GM18873 (cell line): ENCODE measurements around the gene RASA1.

Source experiments
- ATAC-seq: cut with Tn5 transposase; IDR thresholded peaks from one replicate; pipeline ENCODE4 v1.9.1; 2021; ENCODE audit warnings: mild to moderate bottlenecking, moderate library complexity, moderate number of reproducible peaks; ENCODE audit not compliant: unreplicated experiment, low FRiP score

RASA1 gene

GRCh38 chr5:87354496-87354895, 86.8 kb downstream of the RASA1 start:
- peak; percentile 84 for ATAC-seq

GRCh38 chr5:87359106-87359505, 91.4 kb downstream of the RASA1 start:
- no peak for ATAC-seq

GRCh38 chr5:87360132-87360531, 92.4 kb downstream of the RASA1 start:
- ATAC-seq, result no peak

GRCh38 chr5:87361031-87361445, 93.4 kb downstream of the RASA1 start:
- no peak for ATAC-seq

- no peak for ATAC-seq
Measured at GRCh38 chr5:87361536-87362213, 94.0 kb downstream of the RASA1 start.

GRCh38 chr5:87367243-87367642, 99.6 kb downstream of the RASA1 start:
- no peak for ATAC-seq

- ATAC-seq, result no peak
Measured at GRCh38 chr5:87368601-87369000, 100.9 kb downstream of the RASA1 start.

GRCh38 chr5:87369431-87369830, 101.7 kb downstream of the RASA1 start:
- no peak for ATAC-seq

GRCh38 chr5:87372705-87373104, 105.0 kb downstream of the RASA1 start:
- no peak for ATAC-seq

GRCh38 chr5:87382224-87382623, 114.5 kb downstream of the RASA1 start:
- no peak for ATAC-seq

GRCh38 chr5:87383216-87383615, 115.5 kb downstream of the RASA1 start:
- no peak for ATAC-seq

- ATAC-seq, result no peak
Measured at GRCh38 chr5:87385802-87386201, 118.1 kb downstream of the RASA1 start.

- no peak for ATAC-seq
Measured at GRCh38 chr5:87388129-87388528, 120.4 kb downstream of the RASA1 start.

- no peak for ATAC-seq
Measured at GRCh38 chr5:87389296-87390034, 121.8 kb downstream of the RASA1 start.

GRCh38 chr5:87390075-87390474, 122.4 kb downstream of the RASA1 start:
- ATAC-seq, result no peak

- no peak for ATAC-seq
Measured at GRCh38 chr5:87390576-87391199, 123.0 kb downstream of the RASA1 start.

GRCh38 chr5:87392170-87392569, 124.5 kb downstream of the RASA1 start:
- no peak for ATAC-seq

- ATAC-seq, result no peak
Measured at GRCh38 chr5:87392801-87393200, 125.1 kb downstream of the RASA1 start.

- no peak for ATAC-seq
Measured at GRCh38 chr5:87393331-87393730, 125.6 kb downstream of the RASA1 start.

GRCh38 chr5:87394411-87395165, 126.9 kb downstream of the RASA1 start:
- no peak for ATAC-seq
